GM21619 (cell line): ENCODE measurements around the gene PTPRD.

Source experiments
- ATAC-seq: cut with Tn5 transposase; IDR thresholded peaks from one replicate; pipeline ENCODE4 v1.9.1; 2021; ENCODE audit not compliant: unreplicated experiment

Gene PTPRD

DNA sequence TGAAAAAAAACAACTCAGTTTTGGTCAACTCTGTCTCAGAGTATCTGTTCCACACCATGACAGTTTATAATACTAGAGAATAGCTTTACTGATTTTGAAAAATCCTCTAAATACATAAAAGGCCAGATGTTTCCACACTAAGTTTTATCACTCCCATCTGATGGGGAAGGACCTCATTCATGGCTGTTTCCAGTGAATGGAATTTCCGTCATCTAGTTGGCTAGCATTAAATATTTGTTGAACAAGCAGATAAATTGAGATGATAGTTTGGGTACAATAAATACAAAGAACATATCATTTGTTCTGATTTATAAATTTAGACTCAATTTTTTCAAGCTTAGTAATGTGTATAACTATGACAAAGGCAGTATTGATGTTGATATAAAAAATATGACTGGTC is 408.5 kb downstream of the PTPRD start:
- no peak for ATAC-seq

- ATAC-seq = no peak
These were observed 439.2 kb downstream of the PTPRD start for GRCh38 chr9:10173561-10173960.

DNA sequence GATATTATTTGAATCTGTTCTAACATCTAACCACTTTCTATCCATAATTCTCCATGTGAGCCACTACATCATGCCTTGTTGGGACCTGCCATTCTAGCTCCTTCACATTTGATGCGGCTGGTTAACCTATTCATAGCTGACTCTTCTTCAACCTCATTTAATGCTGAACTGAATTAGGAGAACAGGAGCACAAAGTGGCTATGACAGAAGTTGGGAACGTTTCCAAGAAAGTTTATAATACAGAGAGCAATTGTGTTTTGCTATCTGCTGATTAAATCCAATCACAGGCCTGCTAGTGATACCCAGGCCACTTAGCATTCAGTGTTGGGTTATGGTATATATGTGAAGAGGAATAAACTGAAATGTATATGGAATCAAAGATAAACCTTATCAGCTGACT is 440.3 kb downstream of the PTPRD start:
- ATAC-seq = no peak

GRCh38 chr9:10168241-10168640 is 444.6 kb downstream of the PTPRD start:
- no peak for ATAC-seq

GRCh38 chr9:10148796-10149195 is 464.0 kb downstream of the PTPRD start:
- no peak for ATAC-seq

GRCh38 chr9:10146517-10147331 is 466.1 kb downstream of the PTPRD start:
- ATAC-seq = no peak

GRCh38 chr9:10144355-10144754 is 468.4 kb downstream of the PTPRD start:
- ATAC-seq = no peak

- no peak for ATAC-seq
These were observed 477.2 kb downstream of the PTPRD start for GRCh38 chr9:10135553-10135952.

- ATAC-seq = no peak
These were observed 478.5 kb downstream of the PTPRD start for GRCh38 chr9:10134266-10134665.

DNA sequence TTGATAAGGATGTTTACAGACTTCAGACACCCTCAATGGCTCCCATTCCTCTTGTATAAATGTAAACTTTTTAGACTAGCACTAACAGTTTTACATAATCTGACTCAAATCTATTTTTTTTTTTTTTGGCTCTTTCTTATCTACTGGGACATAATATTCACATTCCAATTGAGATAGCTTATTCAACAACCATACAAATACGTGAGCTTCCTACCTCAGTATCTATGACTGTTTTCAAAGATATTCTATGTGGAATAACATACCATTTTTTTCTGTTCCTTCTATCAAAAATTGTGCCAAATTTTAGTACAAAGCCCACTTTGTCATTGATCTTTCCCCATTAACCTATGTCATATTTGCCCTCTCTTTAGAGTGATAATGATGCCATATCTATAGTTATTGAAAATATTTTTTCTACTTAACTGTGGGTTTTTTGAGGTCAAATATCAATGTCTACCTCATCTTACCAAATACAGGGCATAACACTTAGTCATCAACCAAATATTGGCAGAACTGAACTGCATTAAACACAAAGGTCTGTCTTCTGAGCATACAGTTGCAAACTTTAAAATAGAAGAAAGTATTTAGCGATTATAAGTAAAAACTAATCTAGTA is 482.6 kb downstream of the PTPRD start:
- no peak for ATAC-seq

DNA sequence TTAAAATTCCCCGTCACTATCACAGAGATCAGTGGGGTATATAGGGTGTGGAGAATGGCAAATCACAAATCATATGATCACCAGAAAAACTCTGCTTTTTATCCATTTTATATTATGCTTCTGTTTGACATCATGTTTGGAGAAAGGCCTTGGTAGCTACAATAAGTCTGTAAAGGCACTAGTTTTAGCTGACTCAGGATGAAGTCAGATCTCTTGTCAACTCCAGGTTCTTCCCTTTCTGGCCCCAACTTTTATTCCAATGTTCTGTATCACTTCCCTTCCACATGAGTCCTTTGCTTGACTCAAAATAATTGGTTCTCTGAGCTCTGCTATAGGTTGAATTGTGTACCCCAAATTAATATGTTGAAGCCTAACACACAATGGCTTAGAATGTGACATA is 484.9 kb downstream of the PTPRD start:
- ATAC-seq = no peak

GRCh38 chr9:10112798-10113197 is 500.0 kb downstream of the PTPRD start:
- no peak for ATAC-seq

DNA sequence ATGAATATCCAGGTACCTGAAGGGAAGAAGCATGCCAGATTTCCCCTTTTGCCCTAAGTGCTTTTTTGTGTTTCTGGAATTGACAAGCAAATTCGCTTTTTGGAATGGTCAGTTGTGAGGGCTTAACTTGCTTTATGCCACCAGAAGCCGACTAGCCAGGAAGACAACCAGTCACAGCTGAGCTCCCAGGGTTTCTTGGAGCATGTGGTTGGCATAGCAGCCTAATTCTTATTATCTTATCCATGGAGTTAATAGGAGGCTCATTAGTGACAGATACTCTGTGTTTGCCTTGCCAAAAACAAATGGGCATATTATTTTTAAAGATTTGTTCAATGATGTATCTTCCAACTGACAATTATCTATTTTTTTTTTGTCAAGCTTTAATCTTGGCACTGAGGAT is 500.7 kb downstream of the PTPRD start:
- no peak for ATAC-seq

DNA sequence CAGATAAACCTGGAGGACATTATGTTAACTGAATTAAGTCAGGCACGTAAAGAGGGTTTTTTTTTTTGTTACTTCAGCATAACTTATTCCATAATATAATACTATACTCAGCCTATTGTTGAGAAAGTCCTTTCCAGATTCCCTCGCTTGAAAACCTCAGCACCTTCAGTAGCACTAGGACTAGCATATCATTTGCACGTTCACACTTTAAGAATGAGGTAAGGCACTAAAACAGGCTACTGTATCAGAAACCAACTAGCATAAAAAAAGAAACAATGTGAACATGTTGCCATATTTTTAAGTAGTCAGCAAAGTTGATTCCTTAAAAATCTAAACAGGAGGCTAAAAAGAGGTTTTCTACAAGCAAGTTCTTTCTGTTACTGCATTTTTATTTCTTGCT is 504.0 kb downstream of the PTPRD start:
- no peak for ATAC-seq

DNA sequence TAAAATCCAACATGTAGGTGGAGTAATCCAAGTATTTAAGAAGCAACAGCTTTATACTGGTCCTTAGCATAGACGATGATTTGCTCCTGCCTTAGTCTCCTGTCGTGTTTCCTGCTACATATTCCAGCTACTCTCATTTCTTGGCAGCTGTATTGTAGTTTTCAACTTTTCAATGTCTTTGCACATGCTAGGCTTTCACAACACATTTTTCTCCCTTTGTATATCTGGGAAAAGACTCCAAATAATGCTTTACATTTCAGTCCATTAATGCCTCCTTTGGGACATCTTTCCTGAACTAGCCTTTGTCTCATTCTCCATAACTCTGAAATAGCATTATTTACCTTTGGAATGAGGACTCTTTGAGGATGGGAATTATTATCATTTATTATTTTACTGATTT is 508.0 kb downstream of the PTPRD start:
- no peak for ATAC-seq

GRCh38 chr9:10095208-10095607 is 517.6 kb downstream of the PTPRD start:
- ATAC-seq = no peak

- ATAC-seq = no peak
These were observed 518.2 kb downstream of the PTPRD start for GRCh38 chr9:10094563-10094962.

GRCh38 chr9:10080012-10080411 is 532.8 kb downstream of the PTPRD start:
- ATAC-seq = no peak

GRCh38 chr9:10079284-10079964 is 533.4 kb downstream of the PTPRD start:
- peak; percentile 60 for ATAC-seq

DNA sequence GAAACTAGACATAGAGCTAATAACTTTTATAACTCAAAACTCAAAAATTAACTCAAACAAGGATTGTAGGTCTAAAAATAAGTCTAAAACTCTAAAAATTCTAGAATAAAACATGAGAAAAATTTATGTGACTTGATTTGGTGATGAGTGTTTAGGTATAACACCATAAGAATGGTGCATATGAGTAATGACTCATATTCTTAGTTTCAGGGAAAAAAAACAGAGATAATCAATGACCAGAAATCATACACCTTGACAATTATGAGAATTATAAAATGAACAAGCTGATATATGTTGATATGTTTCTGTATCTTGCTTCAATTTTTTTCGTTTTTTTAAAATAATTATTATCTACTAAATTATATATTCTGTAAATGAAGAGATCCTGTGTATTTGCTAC is 541.2 kb downstream of the PTPRD start:
- ATAC-seq = no peak

DNA sequence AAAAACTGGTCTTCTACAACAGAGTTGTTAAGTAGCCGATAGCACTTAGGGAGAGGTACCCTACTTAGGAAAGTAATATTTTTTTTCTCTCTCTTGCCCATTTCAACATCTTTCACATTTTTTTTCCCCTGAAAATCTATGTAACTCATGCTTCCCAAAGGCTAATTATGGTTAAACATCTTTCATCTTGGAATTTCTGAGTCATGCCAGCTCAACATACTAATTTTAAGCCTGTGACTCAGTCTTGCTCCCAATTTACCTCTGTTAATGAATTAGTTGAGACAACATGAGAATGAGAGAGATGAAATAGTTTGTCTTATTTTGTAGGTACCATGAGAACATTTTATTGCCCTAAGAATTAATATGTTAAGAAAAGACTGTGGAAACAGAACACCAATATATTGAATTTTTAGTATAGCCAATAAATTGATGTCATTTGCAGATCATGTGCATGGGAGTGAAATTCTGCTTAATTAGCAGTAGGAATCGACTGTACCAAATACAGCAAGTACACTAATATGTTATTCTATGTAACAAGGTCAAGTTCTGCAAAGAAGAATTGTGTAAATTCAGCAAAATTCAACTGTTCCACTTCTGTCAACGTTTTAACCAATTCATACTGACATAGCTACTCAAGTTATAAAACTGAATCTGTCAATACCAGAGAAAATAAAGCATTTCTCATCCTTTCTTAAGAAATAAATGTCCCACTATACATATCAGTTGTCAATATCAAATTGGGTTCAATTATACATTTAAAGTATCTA is 550.0 kb downstream of the PTPRD start:
- ATAC-seq = no peak
